Naive B cell (primary cell): Measurements from ENCODE around the gene NLRP1. TPM values are rescaled to one million over a fixed set of nuclear protein-coding genes. Genes with fewer than 3 reads are reported as not detected.
A peak's percentile ranks its signal among the peaks of the same experiment; 100 is the strongest.

Experiments
- ATAC-seq, 2 donors: fragments of 150-1000 bp; cut with Tn5 transposase; 2 replicates each; pipeline ENCODE4 v1.10.0; 2021; ENCODE audit warnings: low read depth in 2 of 2, mild to moderate bottlenecking in 2 of 2, moderate library complexity in 2 of 2
- DNase-seq: peaks from one replicate; pipeline ENCODE4 v3.0.0; 2022
- H3K27ac Mint-ChIP-seq, 6 donors: one replicate each; pipeline ENCODE4 v1.8.0; 2020 to 2022; ENCODE audit warnings: mild to moderate bottlenecking in 6 of 6, mixed read lengths in 6 of 6, moderate library complexity in 5 of 6, inconsistent platforms in 2 of 6
- H3K27me3 Mint-ChIP-seq, 3 donors: one replicate each; pipeline ENCODE4 v1.8.0; 2021 to 2022; ENCODE audit warnings: mixed read lengths in 3 of 3, mild to moderate bottlenecking in 1 of 3
- H3K36me3 Mint-ChIP-seq, 2 donors: one replicate each; pipeline ENCODE4 v1.8.0; 2020 to 2022; ENCODE audit warnings: mixed read lengths in 2 of 2, inconsistent platforms in 1 of 2, mild to moderate bottlenecking in 1 of 2
- H3K4me1 Mint-ChIP-seq, 3 donors: one replicate each; pipeline ENCODE4 v1.8.0; 2020 to 2022; ENCODE audit warnings: mixed read lengths in 3 of 3, inconsistent platforms in 1 of 3, mild to moderate bottlenecking in 1 of 3, moderate library complexity in 1 of 3
- H3K4me3 Mint-ChIP-seq, 8 donors: one replicate each; pipeline ENCODE4 v1.8.0; 2020 to 2022; ENCODE audit warnings: mild to moderate bottlenecking in 8 of 8, mixed read lengths in 8 of 8, moderate library complexity in 8 of 8, inconsistent platforms in 2 of 8
- H3K9me3 Mint-ChIP-seq, 7 donors: one replicate each; pipeline ENCODE4 v1.8.0; 2020 to 2022; ENCODE audit warnings: mixed read lengths in 7 of 7, mild to moderate bottlenecking in 5 of 7, inconsistent platforms in 2 of 7, moderate library complexity in 1 of 7
- polyA plus RNA-seq, 6 donors: library from polyadenylated mRNA; unstranded; fragments of 300-500 nt; fragmentation: Illumina TruSeq; gene quantifications; one replicate each; pipeline ENCODE4 v1.2.3, GENCODE V29; 2021; ENCODE audit warnings: low read depth in 6 of 6

NLRP1 gene
- polyA plus RNA-seq, 6 donors from 2014 or later = 8.8 to 43.3 (median 18.2) TPM

DNA sequence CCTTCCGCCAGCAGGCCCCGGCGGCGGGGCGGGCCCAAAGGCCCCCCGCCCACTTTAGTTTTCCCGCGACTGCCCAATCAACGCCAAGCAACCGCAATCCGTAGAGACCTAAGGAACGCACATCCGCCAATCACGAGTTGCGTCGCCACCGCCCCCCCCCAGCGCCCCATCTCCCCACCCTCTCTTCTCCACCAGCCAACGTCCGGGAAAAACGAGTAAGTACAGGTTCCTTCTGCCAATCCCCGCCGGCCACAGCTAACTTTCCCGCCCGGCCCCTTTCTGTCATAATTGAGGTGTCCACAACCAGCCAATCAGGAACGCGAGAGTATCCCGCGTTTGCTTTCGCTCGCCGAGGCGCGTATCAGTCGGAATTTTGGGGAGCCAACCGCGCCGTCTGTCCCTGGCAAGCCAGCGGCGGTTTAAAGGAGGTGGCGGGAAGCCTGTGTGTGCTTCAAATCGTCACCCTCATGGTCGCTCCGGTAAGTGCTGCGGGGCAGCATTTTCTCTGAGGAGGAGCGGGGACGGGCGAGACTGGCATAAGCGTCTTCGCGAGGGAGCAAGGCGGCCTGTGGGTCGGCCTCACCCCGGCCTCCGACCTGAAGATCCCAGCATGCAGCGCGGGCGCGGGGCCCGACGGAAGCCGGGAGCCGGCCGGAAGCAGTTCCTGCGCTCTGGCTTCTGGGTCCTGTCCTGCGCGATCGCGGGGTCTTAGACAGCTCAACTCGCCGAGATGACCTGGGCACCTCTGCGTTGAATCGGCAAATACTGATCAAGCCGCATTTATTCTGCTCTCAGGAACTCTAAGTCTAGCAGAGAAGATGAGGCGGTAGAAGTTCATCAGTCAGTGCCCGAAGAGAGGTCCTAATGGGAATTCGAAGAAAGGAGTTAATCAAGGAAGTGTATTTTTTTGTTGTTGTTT is 97.8 kb downstream of the NLRP1 start, which contains the start of gene MIS12:
Gene MIS12 (plus strand): TSS at position 361 of the 919 bp plus-strand sequence. CDS start 2,297 bp downstream, outside the sequence.
- H3K27ac Mint-ChIP-seq = peak within 1 kb of the TSS; percentile 97 to 100 (median 99)
- H3K4me1 Mint-ChIP-seq = peaks cover 21 to 48% (median 26%) of the 10 kb centered on the region in 3 donors
- peak; percentile 97 for DNase-seq
- peak; percentile 89 to 90 for ATAC-seq
- H3K4me3 Mint-ChIP-seq = peak within 1 kb of the TSS; percentile 92 to 100 (median 96)
- peaks cover 8 to 18% of the 10 kb centered on the region in 2 donors for H3K36me3 Mint-ChIP-seq
- no peaks in the 10 kb centered on the region for H3K9me3 Mint-ChIP-seq
- no peaks in the 10 kb centered on the region for H3K27me3 Mint-ChIP-seq

DNA sequence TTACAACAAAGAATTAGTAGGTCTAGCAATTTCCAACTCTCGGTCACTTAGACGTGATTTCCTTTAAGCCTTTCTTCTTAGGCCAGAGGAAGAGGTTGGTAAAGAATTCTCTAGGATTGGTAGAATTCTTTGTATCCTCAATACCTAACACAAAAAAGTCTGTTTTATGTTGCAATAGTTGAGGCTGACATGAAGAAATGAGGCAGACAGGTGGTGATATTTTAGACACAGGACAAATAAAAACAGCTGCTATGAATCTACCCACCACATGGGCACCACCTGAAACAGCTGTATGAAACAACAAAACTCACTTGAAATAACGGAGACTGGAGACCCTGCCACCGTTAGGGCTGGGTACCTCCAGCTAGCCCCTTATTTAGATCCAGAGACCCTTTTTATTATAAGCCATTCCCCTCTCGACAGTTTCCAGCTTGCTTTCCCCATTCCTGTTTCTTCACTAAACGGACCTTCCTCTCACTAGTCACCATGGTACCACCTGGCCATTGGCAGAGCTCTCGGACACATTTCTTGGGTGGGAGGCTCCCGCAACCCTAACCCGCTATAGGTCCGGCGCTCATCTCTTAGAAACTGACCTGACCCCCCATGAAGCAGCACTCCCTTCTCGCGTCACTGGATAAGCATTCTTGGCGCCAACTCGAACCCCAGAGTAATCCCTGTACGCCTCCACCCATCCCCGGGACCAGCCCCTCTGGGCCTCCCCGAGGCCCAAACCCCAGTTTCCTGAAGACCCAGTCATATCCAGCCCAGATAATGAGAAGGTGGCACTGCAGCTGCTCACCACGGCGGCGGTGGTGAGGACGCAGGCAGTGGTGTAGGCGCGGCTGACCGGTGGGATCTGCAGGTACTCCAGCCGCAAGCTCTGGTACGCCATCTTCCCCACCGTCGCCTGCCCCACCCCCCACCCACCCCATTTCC is 98.8 kb downstream of the NLRP1 start, which contains the start of gene DERL2:
Gene DERL2 (minus strand): TSS at position 909 of the 936 bp plus-strand sequence. CDS start 17 bp downstream, at position 892.
- peaks cover 21 to 48% (median 26%) of the 10 kb centered on the region in 3 donors for H3K4me1 Mint-ChIP-seq

DNA sequence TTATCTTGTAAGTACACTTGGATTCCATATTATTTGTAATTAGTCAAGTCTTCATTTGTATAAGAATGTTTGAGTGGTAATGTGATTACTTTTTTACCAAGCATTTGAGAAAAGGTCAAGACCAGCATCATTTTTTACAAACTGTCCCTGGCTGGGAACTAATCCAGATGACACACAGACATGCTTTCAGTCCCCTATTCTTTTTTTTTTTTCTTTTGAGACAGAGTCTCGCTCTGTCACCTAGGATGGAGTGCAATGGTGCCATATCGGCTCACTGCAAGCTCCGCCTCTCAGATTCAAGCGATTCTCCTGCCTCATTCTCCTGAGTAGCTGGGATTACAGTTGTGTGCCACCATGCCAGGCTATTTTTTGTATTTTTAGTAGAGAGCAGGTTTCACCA is 102.9 kb downstream of the NLRP1 start:
- peak overlapping the region in 2 of 6 donors; percentile 14 to 31 for H3K27ac Mint-ChIP-seq
- peaks cover 15 to 16% of the 10 kb centered on the region in 2 donors for H3K36me3 Mint-ChIP-seq

More for the DNA sequence above, 98.8 kb downstream of the NLRP1 start, which contains the start of gene DERL2:
- H3K27me3 Mint-ChIP-seq = no peaks in the 10 kb centered on the region
- H3K9me3 Mint-ChIP-seq = no peaks in the 10 kb centered on the region
- no peak for DNase-seq
- peak within 1 kb of the TSS; percentile 97 to 100 (median 99) for H3K27ac Mint-ChIP-seq
- peak within 1 kb of the TSS; percentile 92 to 100 (median 96) for H3K4me3 Mint-ChIP-seq
- peak in 1 of 2 donors; percentile 1 for ATAC-seq
- H3K36me3 Mint-ChIP-seq = peaks cover 8 to 18% of the 10 kb centered on the region in 2 donors

DNA sequence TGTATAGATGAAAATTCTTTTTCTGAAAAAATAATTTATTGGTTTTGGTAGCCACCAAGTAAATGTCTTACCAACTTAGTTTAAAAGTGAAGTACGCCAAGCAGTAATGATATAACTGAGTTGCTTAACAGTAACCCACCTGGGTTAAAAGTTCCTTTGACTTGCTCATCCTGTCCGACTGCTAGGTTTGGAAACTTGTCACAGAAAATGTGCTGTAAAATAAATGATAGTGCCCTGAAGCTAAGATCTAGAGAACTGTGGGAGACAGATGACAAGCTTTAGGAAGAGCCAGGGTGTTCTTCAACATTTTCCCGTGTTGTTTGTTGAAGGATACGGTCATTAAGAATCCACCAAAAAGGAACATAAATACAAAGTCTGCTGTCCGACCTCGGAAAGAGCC is 103.3 kb downstream of the NLRP1 start:
- H3K4me1 Mint-ChIP-seq = peaks cover 14 to 38% (median 15%) of the 10 kb centered on the region in 3 donors
- ATAC-seq = no peak
- no peak overlapping the region for H3K4me3 Mint-ChIP-seq
- H3K9me3 Mint-ChIP-seq = no peaks in the 10 kb centered on the region
- no peaks in the 10 kb centered on the region for H3K27me3 Mint-ChIP-seq
- peak overlapping the region in 1 of 6 donors; percentile 28 for H3K27ac Mint-ChIP-seq
- peaks cover 16% of the 10 kb centered on the region in 2 donors for H3K36me3 Mint-ChIP-seq
- no peak for DNase-seq

More for the DNA sequence above, 102.9 kb downstream of the NLRP1 start:
- no peak for ATAC-seq
- no peak for DNase-seq
- H3K4me3 Mint-ChIP-seq = no peak overlapping the region
- peaks cover 14 to 38% (median 15%) of the 10 kb centered on the region in 3 donors for H3K4me1 Mint-ChIP-seq
- H3K9me3 Mint-ChIP-seq = no peaks in the 10 kb centered on the region
- H3K27me3 Mint-ChIP-seq = no peaks in the 10 kb centered on the region

DNA sequence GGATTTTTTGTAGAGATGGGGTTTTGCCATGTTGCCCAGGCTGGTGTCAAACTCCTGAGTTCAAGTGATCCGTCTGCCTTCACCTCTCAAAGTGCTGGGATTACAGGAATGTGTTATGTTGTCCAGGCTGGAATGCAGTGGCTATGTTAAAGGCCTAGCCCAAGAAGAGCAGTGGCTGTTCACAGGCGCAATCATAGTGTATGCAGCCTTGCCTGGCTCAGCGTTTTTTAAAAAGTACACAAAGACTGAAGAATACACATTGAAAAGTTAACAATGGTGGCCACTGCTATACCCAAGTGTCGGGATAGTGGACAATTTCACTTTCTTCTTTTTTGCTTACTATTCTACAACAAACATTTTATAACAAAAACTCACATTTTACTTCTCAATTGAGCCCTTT is 105.3 kb downstream of the NLRP1 start:
- DNase-seq (no peak), ATAC-seq (no peak)
- Mint-ChIP-seq H3K36me3 (peaks cover 16% of the 10 kb centered on the region in 2 donors), H3K27me3 (no peaks in the 10 kb centered on the region), H3K9me3 (no peaks in the 10 kb centered on the region), H3K27ac (no peak overlapping the region), H3K4me3 (no peak overlapping the region), H3K4me1 (peaks cover 7 to 20% (median 7%) of the 10 kb centered on the region in 3 donors)

DNA sequence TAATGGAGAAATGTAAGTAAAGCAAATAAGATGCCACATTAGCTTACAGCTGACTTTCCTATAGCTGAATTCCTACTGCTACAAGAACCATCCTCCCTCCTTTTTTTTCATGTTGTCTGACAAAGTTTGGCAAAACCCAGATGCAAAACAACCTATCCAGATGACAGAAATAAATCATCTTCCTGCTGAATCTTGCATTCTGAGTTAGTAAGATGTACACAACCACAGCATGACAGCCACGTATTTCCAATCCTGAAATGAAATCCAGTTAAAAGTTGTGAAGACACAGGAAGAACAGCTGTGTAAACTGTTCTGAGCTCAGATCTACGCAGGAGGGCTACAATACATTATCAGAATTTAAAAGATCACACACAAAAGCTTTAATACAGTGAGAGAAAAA is 110.4 kb downstream of the NLRP1 start:
- ATAC-seq (no peak), DNase-seq (no peak)
- H3K27ac Mint-ChIP-seq = peak overlapping the region in 1 of 6 donors; percentile 15
- H3K9me3 Mint-ChIP-seq = no peaks in the 10 kb centered on the region
- no peak overlapping the region for H3K4me3 Mint-ChIP-seq
- peaks cover 9% of the 10 kb centered on the region in 2 donors for H3K36me3 Mint-ChIP-seq
- H3K27me3 Mint-ChIP-seq = no peaks in the 10 kb centered on the region
- H3K4me1 Mint-ChIP-seq = peaks cover 7 to 13% (median 9%) of the 10 kb centered on the region in 3 donors

DNA sequence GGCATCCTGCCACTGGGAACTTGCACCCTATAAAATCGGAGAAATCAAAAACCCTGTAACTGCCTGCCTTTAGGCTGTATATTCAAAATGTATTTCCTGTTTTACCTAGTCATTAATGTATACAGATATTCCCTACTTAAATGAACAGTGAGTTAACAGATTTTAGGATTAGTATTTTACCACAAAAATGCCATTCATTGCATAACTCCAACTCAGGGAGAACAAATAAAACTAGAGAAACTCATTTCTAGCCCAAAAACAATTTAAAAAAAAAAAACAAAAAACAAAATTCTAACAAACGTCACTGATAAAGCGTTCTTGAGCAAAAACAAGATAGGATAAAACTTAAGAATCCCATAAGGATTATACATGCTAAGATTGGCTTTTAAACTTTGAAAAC is 111.8 kb downstream of the NLRP1 start:
- peaks cover 15 to 20% (median 16%) of the 10 kb centered on the region in 3 donors for H3K4me1 Mint-ChIP-seq
- peak overlapping the region in 1 of 6 donors; percentile 69 for H3K27ac Mint-ChIP-seq
- ATAC-seq (no peak), DNase-seq (no peak)
- H3K4me3 Mint-ChIP-seq = no peak overlapping the region
- no peaks in the 10 kb centered on the region for H3K27me3 Mint-ChIP-seq
- no peaks in the 10 kb centered on the region for H3K9me3 Mint-ChIP-seq
- H3K36me3 Mint-ChIP-seq = peaks cover 9% of the 10 kb centered on the region in 2 donors

DNA sequence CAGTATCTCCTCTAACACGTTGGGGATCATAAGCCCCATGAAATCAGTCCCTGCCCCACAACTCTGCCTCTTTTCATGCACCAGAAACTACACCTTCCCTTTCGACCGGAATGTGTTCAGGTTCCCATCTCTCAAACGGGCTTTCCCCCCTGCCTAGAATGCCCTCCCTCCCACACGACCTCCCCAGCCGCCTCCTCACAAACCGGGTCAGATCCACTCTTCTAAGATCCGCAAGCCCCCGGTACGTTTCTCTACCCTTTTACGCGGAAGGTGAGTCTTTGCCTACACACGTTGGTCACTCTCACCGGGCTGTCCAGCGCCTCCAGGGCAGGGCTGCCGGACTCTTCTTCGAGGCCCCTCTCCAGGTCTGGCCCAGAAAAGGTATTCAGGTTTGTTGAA is 116.2 kb downstream of the NLRP1 start:
- DNase-seq (peak; percentile 1), ATAC-seq (peak; percentile 29 to 46)
- no peaks in the 10 kb centered on the region for H3K36me3 Mint-ChIP-seq
- no peaks in the 10 kb centered on the region for H3K9me3 Mint-ChIP-seq
- H3K4me3 Mint-ChIP-seq = peak overlapping the region; percentile 57 to 95 (median 86)
- H3K4me1 Mint-ChIP-seq = peaks cover 28 to 39% (median 30%) of the 10 kb centered on the region in 3 donors
- H3K27me3 Mint-ChIP-seq = no peaks in the 10 kb centered on the region
- H3K27ac Mint-ChIP-seq = peak overlapping the region in 5 of 6 donors; percentile 0 to 88 (median 76)

DNA sequence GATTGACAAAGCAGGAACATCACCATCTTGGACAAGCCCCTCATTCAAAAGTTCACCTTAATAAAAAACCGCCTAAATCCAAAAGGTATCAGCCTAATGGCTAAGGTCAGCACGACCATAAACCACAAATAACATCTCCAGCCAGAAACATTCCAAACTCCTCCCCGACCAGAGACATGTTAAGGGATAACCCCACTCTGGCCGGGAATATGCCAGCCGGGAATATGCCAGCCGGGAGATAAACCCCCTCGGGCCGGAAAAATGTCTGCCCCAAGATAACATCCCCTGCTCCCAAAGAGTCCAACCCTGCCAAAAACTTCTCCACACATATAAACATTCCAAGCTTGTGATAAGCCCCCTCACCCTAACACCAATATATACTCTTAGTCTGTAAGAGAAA is 116.9 kb downstream of the NLRP1 start:
- Mint-ChIP-seq H3K4me3 (peak overlapping the region; percentile 57 to 95 (median 86)), H3K36me3 (no peaks in the 10 kb centered on the region), H3K9me3 (no peaks in the 10 kb centered on the region), H3K27ac (peak overlapping the region in 4 of 6 donors; percentile 0 to 85 (median 52)), H3K27me3 (no peaks in the 10 kb centered on the region), H3K4me1 (peaks cover 28 to 39% (median 30%) of the 10 kb centered on the region in 3 donors)
- ATAC-seq (no peak), DNase-seq (no peak)

DNA sequence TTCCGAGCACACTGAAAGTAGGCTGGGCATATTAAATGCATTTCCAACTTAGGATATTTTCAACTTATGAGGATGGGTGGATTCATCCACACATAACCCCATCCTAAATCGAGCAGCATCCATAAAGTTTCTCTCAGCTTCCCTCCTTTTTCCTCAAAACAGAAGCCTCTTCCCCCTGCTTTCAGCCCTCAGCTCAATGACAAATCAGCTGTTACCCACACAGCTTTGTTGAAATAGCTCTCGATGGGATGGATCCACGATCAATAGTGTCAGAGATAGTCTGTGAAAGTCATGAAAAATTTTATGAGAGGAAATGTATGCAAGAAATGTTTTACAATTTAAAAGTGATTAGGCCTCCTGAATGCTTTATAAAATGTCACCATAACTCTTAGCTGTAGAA is 118.0 kb downstream of the NLRP1 start:
- peaks cover 27 to 39% (median 28%) of the 10 kb centered on the region in 3 donors for H3K4me1 Mint-ChIP-seq
- no peak for ATAC-seq
- H3K9me3 Mint-ChIP-seq = no peaks in the 10 kb centered on the region
- H3K27ac Mint-ChIP-seq = no peak overlapping the region
- no peaks in the 10 kb centered on the region for H3K27me3 Mint-ChIP-seq
- no peak for DNase-seq
- peak overlapping the region in 3 of 8 donors; percentile 1 to 78 (median 57) for H3K4me3 Mint-ChIP-seq
- no peaks in the 10 kb centered on the region for H3K36me3 Mint-ChIP-seq

DNA sequence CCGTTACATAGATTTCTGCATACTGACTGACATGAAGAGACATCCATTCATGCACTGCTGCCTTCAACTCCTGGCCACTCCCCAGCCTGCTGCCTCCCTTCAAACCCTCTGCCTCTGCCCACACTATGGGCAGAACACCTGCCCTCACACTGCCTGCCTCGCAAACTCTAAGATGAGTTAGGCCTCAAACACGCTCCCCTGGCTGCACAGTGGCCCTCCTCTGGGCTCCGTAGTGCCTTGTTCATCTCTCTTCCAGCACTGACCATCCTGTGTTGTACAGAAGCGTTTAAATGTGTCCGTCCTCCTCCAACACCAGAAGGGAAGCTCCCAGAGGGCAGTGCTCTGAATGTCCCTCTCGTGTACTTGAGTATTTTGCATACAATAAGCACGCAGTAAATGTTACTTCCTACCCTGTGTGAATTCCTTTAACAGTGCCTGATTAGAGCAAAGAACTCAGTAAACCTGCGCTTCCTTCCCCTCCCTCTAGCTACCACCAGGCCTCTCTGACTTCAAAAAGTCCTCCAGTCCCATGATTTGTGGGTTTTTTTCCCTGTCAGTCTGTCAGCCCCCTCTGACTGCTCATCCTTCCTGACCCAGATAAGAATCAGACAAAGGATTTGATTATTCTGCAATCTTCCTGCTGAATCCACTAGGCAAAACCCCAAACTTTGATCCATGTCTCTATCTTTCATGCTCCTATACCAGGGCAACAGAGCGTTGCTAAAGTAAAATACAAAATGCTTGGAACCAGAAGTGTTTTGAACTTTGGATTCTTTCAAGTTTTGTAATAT is 119.4 kb downstream of the NLRP1 start:
- H3K27ac Mint-ChIP-seq = peak overlapping the region in 3 of 6 donors; percentile 63 to 78 (median 65)
- H3K4me1 Mint-ChIP-seq = peaks cover 28 to 39% (median 30%) of the 10 kb centered on the region in 3 donors
- peak overlapping the region in 2 of 8 donors; percentile 44 to 52 for H3K4me3 Mint-ChIP-seq
- H3K36me3 Mint-ChIP-seq = peaks cover 4 to 8% of the 10 kb centered on the region in 2 donors
- no peaks in the 10 kb centered on the region for H3K27me3 Mint-ChIP-seq
- ATAC-seq (no peak), DNase-seq (no peak)
- no peaks in the 10 kb centered on the region for H3K9me3 Mint-ChIP-seq
